Vagina (tissue), 2 donors: ENCODE measurements around the gene SLC39A7. TPM values are rescaled to one million over a fixed set of nuclear protein-coding genes. Genes with fewer than 3 reads are reported as not detected.

Experiments used
- DNase-seq, 2 donors: peaks; one replicate each; pipeline ENCODE4 v3.0.0-alpha.2; 2017; ENCODE audit errors: extremely low spot score in 2 of 2
- H3K27ac ChIP-seq: fragments of 200-600 bp; sonication (generic); one replicate; pipeline ENCODE4 v1.5.1; 2019
- H3K27me3 ChIP-seq: fragments of 200-600 bp; sonication (generic); one replicate; pipeline ENCODE4 v1.5.1; 2019
- H3K36me3 ChIP-seq, 2 donors: fragments of 200-600 bp; sonication (generic); one replicate each; pipeline ENCODE4 v1.5.1; 2017 to 2019
- H3K4me1 ChIP-seq: fragments of 200-600 bp; sonication (generic); one replicate; pipeline ENCODE4 v1.5.1; 2019
- H3K4me3 ChIP-seq, 2 donors: fragments of 200-600 bp; sonication (generic); 1 replicate in 1 of 2; 2 replicates in 1 of 2; pipeline ENCODE4 v1.5.1; 2016 to 2019
- H3K9me3 ChIP-seq: fragments of 200-600 bp; sonication (generic); one replicate; pipeline ENCODE4 v1.5.1; 2019
- CTCF ChIP-seq, 3 experiments: fragments of 450-650 bp in 2 of 3; fragments of 200-600 bp in 1 of 3; sonication (generic) in 1 of 3; IDR thresholded peaks; one replicate each; pipeline ENCODE4 v1.5.1; 2017 to 2019; ENCODE audit warnings: antibody characterized with exemption in 3 of 3, mild to moderate bottlenecking in 2 of 3, moderate library complexity in 2 of 3
- POLR2A ChIP-seq, 2 donors: fragments of 450-650 bp; IDR thresholded peaks; one replicate each; pipeline ENCODE4 v1.6.1; 2017; ENCODE audit warnings: antibody characterized with exemption in 2 of 2, mild to moderate bottlenecking in 2 of 2, moderate library complexity in 2 of 2
- POLR2AphosphoS5 ChIP-seq, 2 donors: sonication (generic); formaldehyde crosslinking; IDR thresholded peaks; one replicate each; pipeline ENCODE4 v1.9.0; 2017; ENCODE audit warnings: antibody characterized with exemption in 2 of 2, mild to moderate bottlenecking in 2 of 2, low read depth in 1 of 2; ENCODE audit not compliant: insufficient read depth in 1 of 2
- intact Hi-C: fragments of 100-400 bp; cut with DNase I; formaldehyde crosslinking; loops from one replicate; pipeline ENCODE4 v1.15.1; 2023
- total RNA-seq: library from RNA; depleted of rRNA; stranded (reverse); fragments of >200 nt; gene quantifications from one replicate; pipeline ENCODE4 v1.2.3, GENCODE V29; 2016

The SLC39A7 gene
- total RNA-seq, 1 donor from 2014 or later: 36.3 TPM

DNA sequence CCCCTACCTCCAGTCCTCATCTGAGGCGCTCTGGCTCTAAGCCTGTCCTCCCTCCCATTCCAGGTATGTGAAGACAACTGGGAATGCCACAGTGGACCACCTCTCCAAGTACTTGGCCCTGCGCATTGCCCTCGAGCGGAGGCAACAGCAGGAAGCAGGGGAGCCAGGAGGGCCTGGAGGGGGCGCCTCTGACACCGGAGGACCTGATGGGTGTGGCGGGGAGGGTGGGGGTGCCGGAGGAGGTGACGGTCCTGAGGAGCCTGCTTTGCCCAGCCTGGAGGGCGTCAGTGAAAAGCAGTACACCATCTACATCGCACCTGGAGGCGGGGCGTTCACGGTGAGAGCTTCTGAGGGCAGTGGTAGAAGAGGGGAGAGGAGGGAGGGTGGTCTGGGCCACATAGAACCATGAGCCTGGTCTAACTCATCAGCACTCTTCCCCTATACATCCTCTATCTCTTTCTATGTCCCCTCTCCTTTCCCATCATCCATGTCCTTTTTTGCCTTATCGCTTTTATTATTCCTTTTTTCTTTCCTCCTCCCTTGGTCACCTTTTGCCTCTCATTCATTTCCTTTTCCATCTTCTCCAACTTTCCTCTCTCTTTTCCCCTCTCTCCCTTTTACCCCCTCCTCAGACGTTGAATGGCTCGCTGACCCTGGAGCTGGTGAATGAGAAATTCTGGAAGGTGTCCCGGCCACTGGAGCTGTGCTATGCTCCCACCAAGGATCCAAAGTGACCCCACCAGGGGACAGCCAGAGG, 11.2 kb downstream of the SLC39A7 start:
- intact Hi-C loops: no loop called here
- no peak for DNase-seq
- Histone ChIP-seq H3K36me3 (peaks cover 0 to 12% of the 10 kb centered on the region in 2 donors), H3K27ac (no peak overlapping the region), H3K4me3 (no peak overlapping the region), H3K27me3 (no peaks in the 10 kb centered on the region), H3K9me3 (no peaks in the 10 kb centered on the region), H3K4me1 (peaks cover 32% of the 10 kb centered on the region)
- no peak for TF ChIP-seq POLR2A (IDR thresholded peaks at IDR 0.05)
- TF ChIP-seq CTCF (IDR thresholded peaks at IDR 0.05): no peak
- no peak for TF ChIP-seq POLR2AphosphoS5 (IDR thresholded peaks at IDR 0.05; ENCODE audit: insufficient read depth in 1 of 2, low read depth in 1 of 2)

GRCh38 chr6:33212857-33213165, 12.1 kb downstream of the SLC39A7 start:
- Histone ChIP-seq H3K4me3 (peak overlapping the region; percentile 46 to 55), H3K27me3 (no peaks in the 10 kb centered on the region), H3K9me3 (no peaks in the 10 kb centered on the region), H3K4me1 (peaks cover 22% of the 10 kb centered on the region), H3K36me3 (peaks cover 0 to 12% of the 10 kb centered on the region in 2 donors), H3K27ac (peak overlapping the region; percentile 59)
- intact Hi-C loops: no loop called here
- TF ChIP-seq POLR2A (IDR thresholded peaks at IDR 0.05) (no peak), POLR2AphosphoS5 (IDR thresholded peaks at IDR 0.05; ENCODE audit: insufficient read depth in 1 of 2, low read depth in 1 of 2) (no peak), CTCF (IDR thresholded peaks at IDR 0.05) (no peak)
- DNase-seq: no peak

DNA sequence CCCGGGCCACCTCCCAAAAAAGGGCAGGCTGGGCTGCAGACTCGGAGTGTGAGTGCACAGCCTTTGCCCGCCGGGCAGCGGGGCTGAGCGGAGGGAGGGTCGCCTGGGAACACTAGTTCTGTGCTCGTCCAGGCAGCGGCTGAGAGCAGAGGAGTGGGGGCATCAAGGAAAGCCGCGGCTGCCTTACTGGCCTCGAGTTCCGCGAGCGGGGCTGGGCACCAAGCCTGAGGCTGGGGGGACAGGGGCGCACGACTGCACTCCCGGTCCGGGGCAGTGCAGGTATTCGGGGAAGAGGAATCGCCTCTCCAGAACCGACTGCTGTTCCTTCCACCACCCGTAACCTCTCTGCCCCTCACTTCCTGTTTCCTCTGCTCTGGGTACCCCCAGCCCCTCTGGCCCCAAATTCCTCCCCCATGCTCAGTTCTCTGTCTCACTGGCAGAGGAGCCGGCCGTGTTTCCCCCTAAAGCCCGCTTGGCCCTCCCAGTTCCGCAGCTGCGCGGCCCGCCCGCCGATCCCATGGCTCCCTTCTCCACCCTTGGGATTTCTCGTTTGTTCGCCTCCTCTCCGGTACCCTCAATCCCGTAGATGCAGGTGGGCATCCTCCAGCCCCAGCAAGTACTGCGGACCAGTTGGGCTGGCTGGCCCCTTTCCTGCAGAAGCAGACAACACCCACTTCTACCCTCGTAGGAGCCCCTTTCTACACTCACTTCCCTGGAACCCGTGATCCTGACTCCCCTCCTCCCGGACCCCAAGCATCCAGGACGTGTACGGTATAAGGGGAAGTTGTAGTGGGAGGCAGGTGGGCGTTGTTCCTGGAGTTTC, 12.7 kb downstream of the SLC39A7 start:
- Histone ChIP-seq H3K4me1 (peaks cover 21% of the 10 kb centered on the region), H3K36me3 (peaks cover 0 to 12% of the 10 kb centered on the region in 2 donors), H3K4me3 (peak overlapping the region; percentile 46 to 55), H3K27ac (peak overlapping the region; percentile 59), H3K27me3 (no peaks in the 10 kb centered on the region), H3K9me3 (no peaks in the 10 kb centered on the region)
- intact Hi-C loops: no loop called here
- DNase-seq: no peak
- TF ChIP-seq CTCF (IDR thresholded peaks at IDR 0.05): no peak
- TF ChIP-seq POLR2AphosphoS5 (IDR thresholded peaks at IDR 0.05; ENCODE audit: insufficient read depth in 1 of 2, low read depth in 1 of 2): peak in 1 of 2 donors; percentile 48

DNA sequence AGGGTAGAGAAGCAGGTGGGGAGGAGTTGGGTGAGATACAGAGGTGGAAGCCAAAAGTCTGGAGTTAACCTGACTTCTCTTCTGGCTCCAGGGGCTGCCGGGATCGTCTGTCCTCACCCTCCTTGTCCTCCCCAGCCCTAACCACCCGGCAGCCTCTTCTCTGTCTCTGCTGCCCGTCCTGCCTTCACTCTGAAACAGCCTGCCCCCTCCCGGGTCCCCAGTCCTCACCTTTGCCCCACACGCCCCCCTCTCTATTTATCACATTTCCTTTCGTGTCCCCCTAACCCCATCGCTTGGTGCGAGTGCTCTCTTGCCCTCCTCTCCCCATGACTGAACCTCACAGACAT, 13.3 kb downstream of the SLC39A7 start:
- Histone ChIP-seq H3K4me1 (peaks cover 18% of the 10 kb centered on the region), H3K27ac (peak overlapping the region; percentile 59), H3K27me3 (no peaks in the 10 kb centered on the region), H3K36me3 (peaks cover 0 to 12% of the 10 kb centered on the region in 2 donors), H3K9me3 (no peaks in the 10 kb centered on the region), H3K4me3 (peak overlapping the region; percentile 46 to 55)
- intact Hi-C loops: no loop called here
- no peak for TF ChIP-seq POLR2A (IDR thresholded peaks at IDR 0.05)
- DNase-seq: no peak

DNA sequence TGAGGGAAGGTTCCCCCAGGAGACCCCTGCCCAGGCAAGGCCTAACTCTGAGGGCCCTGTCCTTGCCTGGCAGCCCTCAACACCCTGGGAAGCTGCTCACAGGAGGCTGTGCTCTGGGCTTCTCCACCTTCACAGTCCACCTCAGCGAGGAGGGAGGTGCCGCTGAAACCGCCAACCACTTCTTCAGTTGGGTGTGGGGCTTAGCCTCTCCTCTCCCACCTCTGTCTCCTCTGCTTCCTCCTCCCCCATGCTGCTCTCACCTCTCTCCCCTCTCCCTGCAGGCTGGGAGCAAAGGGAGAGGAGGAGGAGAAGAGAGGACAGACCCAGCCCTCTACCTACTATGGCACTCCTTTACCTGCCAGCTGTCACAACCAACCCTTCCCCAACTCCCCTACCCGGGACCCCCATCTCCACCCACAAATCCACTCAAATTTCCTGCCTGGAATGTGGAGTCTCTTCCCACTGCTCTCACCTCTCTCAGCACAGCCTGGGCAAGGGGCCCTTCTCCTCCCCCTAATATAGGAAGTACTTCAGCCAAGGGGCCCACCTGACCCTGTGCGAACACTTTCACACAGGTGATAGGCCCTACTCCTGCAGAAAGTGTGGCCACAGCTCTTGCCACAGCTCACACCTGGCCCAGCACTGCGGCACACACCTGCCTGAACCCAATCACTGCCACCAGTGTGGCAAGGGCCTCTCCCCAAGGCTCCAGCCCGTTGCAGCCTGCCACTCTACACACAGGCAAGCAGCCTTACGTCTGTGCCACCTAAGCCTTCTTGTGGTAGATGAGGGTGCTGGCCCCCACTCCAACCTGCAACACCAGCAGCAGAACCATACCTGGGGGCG, 14.8 kb downstream of the SLC39A7 start:
- intact Hi-C loops: no loop called here
- DNase-seq: no peak
- no peaks in the 10 kb centered on the region for H3K36me3 ChIP-seq

More for the DNA sequence above, 14.8 kb downstream of the SLC39A7 start:
- TF ChIP-seq POLR2AphosphoS5 (IDR thresholded peaks at IDR 0.05; ENCODE audit: insufficient read depth in 1 of 2, low read depth in 1 of 2): no peak
- no peak for TF ChIP-seq CTCF (IDR thresholded peaks at IDR 0.05)
- no peak for TF ChIP-seq POLR2A (IDR thresholded peaks at IDR 0.05)
- Histone ChIP-seq H3K9me3 (no peaks in the 10 kb centered on the region), H3K27me3 (no peaks in the 10 kb centered on the region), H3K4me3 (no peak overlapping the region), H3K4me1 (peaks cover 11% of the 10 kb centered on the region), H3K27ac (no peak overlapping the region)
